WTC11 (cell line): ENCODE data around the gene OR56A5. TPM values are rescaled to one million over a fixed set of nuclear protein-coding genes. Genes with fewer than 3 reads are reported as not detected.

Source experiments
- ATAC-seq: fragments of 200-7000 bp; cut with Tn5 transposase; 2 replicates; pipeline ENCODE4 v1.10.0; 2021; ENCODE audit warnings: mild to moderate bottlenecking, moderate library complexity
- CTCF ChIA-PET: fragments of 300-600 bp; sonication (Branson Sonifier 250); formaldehyde crosslinking; loops from one replicate; lab custom pipeline; 2021; ENCODE audit warnings: antibody characterized with exemption; lab: Charles Lee
- POLR2A ChIA-PET: fragments of 350-600 bp; sonication (Branson Sonifier 250); formaldehyde crosslinking; loops from one replicate; lab custom pipeline; 2021; ENCODE audit warnings: antibody characterized with exemption; lab: Charles Lee
- DNase-seq: peaks from one replicate; pipeline ENCODE4 v3.0.0; 2021; ENCODE audit warnings: low spot score
- H3K27ac Mint-ChIP-seq: 2 replicates; pipeline ENCODE4 v1.8.0; 2021; ENCODE audit warnings: mixed read lengths
- H3K27me3 Mint-ChIP-seq: 2 replicates; pipeline ENCODE4 v1.8.0; 2021; ENCODE audit warnings: low read depth, mild to moderate bottlenecking, moderate library complexity, mixed read lengths
- H3K36me3 Mint-ChIP-seq: 2 replicates; pipeline ENCODE4 v1.8.0; 2021; ENCODE audit warnings: mixed read lengths
- H3K4me1 Mint-ChIP-seq: 2 replicates; pipeline ENCODE4 v1.8.0; 2022; ENCODE audit warnings: mixed read lengths
- H3K4me3 Mint-ChIP-seq: 2 replicates; pipeline ENCODE4 v1.8.0; 2021; ENCODE audit warnings: mild to moderate bottlenecking, moderate library complexity, mixed read lengths
- H3K9me3 Mint-ChIP-seq: 2 replicates; pipeline ENCODE4 v1.8.0; 2021; ENCODE audit warnings: mixed read lengths
- JUN ChIP-seq: sonication (generic); formaldehyde crosslinking; IDR thresholded peaks from 2 replicates; pipeline ENCODE4 v1.8.0; 2023; ENCODE audit warnings: mild to moderate bottlenecking, missing genetic modification reagents
- NFE2L1 ChIP-seq: sonication (generic); formaldehyde crosslinking; IDR thresholded peaks from 2 replicates; pipeline ENCODE4 v1.8.1; 2023; ENCODE audit warnings: missing genetic modification reagents
- TCF7 ChIP-seq: sonication (generic); formaldehyde crosslinking; IDR thresholded peaks from 2 replicates; pipeline ENCODE4 v1.8.0; 2022; ENCODE audit warnings: mild to moderate bottlenecking, low read depth, missing genetic modification reagents, moderate library complexity
- TEAD1 ChIP-seq: sonication (generic); formaldehyde crosslinking; IDR thresholded peaks from 2 replicates; pipeline ENCODE4 v1.8.0; 2022; ENCODE audit warnings: mild to moderate bottlenecking, missing genetic modification reagents
- ZNF219 ChIP-seq: sonication (generic); formaldehyde crosslinking; IDR thresholded peaks from 2 replicates; pipeline ENCODE4 v1.8.0; 2023; ENCODE audit warnings: missing genetic modification reagents, mild to moderate bottlenecking, borderline replicate concordance
- ZNF396 ChIP-seq: fragments of 250-450 bp; sonication (Bioruptor Pico); IDR thresholded peaks from 2 replicates; pipeline ENCODE4 v1.8.0; 2021; ENCODE audit warnings: mild to moderate bottlenecking, moderate library complexity, borderline replicate concordance
- ZNF416 ChIP-seq: fragments of 250-450 bp; sonication (Bioruptor Pico); IDR thresholded peaks from 2 replicates; pipeline ENCODE4 v1.9.0; 2021; ENCODE audit warnings: mild to moderate bottlenecking, inconsistent platforms
- total RNA-seq: library from RNA; stranded (reverse); gene quantifications from 3 replicates; pipeline ENCODE4 v1.2.3, GENCODE V29; 2021
- TF ChIP-seq, protein P1 (sequence below): sonication (generic); formaldehyde crosslinking; IDR thresholded peaks from 2 replicates; pipeline ENCODE4 v1.8.1; 2022; ENCODE audit warnings: low read depth, mild to moderate bottlenecking, moderate library complexity, missing genetic modification reagents, borderline replicate concordance
- TF ChIP-seq, protein P2 (sequence below): fragments of 250-450 bp; sonication (Bioruptor Pico); conservative IDR thresholded peaks from 2 replicates; pipeline ENCODE4 v1.9.0; 2021; ENCODE audit warnings: mild to moderate bottlenecking
- TF ChIP-seq, protein P3 (sequence below): sonication (generic); formaldehyde crosslinking; IDR thresholded peaks from 2 replicates; pipeline ENCODE4 v1.8.1; 2022; ENCODE audit warnings: low read depth, missing genetic modification reagents, borderline replicate concordance
- TF ChIP-seq, protein P4 (sequence below): fragments of 250-450 bp; sonication (Bioruptor Pico); IDR thresholded peaks from 2 replicates; pipeline ENCODE4 v1.9.0; 2021; ENCODE audit warnings: mild to moderate bottlenecking

OR56A5 gene
- total RNA-seq, 1 experiment from 2014 or later: not detected

DNA sequence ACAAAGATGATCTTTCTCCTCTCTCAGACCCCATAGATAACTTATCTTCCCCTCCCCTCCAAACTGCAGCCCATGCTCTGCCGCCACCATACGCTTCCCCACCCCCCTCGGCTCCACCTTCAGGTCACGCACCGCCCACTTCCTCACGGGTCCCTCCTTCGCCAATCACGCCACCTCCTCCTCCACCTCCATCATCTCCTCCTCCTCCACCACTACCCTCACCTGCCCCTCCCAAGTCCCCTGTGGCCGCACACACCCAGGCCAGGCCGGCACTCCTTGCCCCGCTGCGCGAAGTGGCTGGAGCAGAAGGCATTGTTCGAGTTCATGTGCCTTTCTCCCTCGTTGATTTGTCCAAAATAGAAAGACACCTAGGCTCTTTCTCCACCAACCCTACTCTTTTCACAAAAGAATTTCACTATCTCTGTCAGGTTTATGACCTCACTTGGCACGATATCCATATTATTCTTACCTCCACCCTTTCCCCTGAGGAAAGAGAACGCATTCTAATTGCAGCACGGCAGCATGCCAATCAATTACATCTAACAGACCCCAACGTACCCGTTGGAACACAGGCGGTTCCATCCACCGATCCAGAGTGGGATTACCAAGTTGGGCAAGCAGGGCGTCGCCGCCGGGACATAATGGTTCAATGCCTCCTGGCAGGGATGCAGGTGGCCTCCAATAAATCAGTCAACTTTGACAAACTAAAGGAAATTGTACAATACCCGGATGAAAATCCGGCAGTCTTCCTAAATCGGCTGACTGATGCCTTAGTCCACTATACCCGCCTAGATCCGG lies 38.5 kb downstream of the OR56A5 start:
- Mint-ChIP-seq H3K27ac (no peak overlapping the region), H3K27me3 (peaks cover 17% of the 10 kb centered on the region), H3K4me1 (no peaks in the 10 kb centered on the region), H3K9me3 (peaks cover 65% of the 10 kb centered on the region), H3K36me3 (peaks cover 26% of the 10 kb centered on the region), H3K4me3 (no peak overlapping the region)
- DNase-seq (no peak), ATAC-seq (no peak)
- TF ChIP-seq TEAD1 (CRISPR knock-in tag) (no peak), ZNF416 (CRISPR knock-in tag) (no peak), NFE2L1 (CRISPR knock-in tag) (no peak)
- TF ChIP-seq, protein P1, sequence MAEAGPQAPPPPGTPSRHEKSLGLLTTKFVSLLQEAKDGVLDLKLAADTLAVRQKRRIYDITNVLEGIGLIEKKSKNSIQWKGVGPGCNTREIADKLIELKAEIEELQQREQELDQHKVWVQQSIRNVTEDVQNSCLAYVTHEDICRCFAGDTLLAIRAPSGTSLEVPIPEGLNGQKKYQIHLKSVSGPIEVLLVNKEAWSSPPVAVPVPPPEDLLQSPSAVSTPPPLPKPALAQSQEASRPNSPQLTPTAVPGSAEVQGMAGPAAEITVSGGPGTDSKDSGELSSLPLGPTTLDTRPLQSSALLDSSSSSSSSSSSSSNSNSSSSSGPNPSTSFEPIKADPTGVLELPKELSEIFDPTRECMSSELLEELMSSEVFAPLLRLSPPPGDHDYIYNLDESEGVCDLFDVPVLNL: no peak
- TF ChIP-seq, protein P2, sequence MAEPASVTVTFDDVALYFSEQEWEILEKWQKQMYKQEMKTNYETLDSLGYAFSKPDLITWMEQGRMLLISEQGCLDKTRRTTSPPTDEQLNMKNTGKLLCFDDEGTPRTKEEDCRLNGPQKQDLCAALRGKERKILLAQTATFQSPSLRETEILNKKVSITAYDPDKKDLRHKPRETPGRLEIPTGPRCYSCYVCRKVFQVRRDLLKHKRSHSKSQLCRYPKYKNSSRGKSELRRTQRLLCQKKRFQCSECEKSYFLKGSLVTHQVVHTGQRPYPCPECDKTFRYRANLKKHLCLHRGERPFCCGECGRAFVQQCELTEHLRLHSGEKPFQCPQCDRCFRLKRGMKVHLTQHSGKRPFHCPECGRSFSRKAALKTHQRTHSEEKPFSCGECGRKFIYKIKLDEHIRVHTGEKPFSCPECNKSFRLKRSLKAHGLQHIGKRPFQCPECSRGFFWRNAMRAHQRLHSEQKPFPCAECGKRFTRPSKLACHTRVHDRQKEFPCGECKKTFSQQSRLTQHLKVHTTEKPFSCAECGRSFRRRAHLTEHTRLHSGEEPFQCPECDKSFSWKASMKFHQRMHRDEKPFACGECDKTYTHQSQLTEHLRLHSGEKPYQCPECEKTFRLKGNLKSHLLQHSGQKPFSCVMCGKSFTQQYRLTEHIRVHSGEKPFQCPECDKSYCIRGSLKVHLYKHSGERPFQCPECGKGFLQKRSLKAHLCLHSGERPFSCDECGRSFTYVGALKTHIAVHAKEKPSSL (CRISPR knock-in tag): no peak
- POLR2A ChIA-PET: no interaction called here
- CTCF ChIA-PET: no interaction called here

DNA sequence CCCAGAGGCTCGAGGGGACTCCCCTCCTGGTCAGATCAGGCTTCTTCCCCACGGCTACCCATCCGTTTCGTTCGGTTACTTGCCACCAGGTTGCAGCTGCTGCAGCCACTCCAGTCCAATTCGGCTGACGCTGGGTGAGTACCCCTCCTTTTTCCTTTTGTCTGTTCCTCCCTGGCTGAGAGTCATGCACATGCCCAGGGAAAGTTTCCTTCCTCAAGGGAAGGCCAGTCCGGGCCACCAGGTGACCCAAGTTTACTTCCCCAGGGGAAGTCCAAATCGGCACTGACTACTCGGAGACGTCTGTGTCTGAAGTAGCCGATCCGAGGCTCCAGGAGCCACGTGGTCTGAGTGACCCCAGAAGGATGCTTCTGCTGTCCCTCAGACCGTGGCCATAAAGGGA lies 39.5 kb downstream of the OR56A5 start:
- no peak for TF ChIP-seq JUN (CRISPR knock-in tag)
- no peak for TF ChIP-seq ZNF219 (CRISPR knock-in tag)
- Mint-ChIP-seq H3K36me3 (peaks cover 26% of the 10 kb centered on the region), H3K4me3 (no peak overlapping the region), H3K9me3 (peaks cover 74% of the 10 kb centered on the region), H3K27me3 (peaks cover 17% of the 10 kb centered on the region), H3K4me1 (no peaks in the 10 kb centered on the region), H3K27ac (no peak overlapping the region)
- ChIA-PET CTCF (no interaction called here), POLR2A (no interaction called here)
- DNase-seq (no peak), ATAC-seq (no peak)

DNA sequence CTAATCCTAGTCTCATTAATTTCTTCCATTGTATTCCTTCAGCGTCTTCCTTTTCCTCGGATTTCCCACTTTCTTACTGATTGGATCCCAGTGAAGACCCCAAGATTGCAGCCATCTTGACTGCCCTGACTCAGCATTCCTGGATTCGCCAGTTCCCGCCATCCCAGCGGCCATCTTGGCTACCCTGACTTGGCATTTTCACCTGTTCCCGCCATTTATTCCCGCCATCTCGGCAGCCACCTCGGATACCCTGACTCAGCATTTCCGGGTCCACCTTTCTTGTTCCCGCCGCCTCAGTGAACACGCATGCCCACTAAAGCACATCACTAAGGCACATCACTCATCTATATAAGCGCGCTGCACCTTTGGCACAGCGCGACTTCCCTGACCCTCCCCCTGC lies 40.0 kb downstream of the OR56A5 start:
- Mint-ChIP-seq H3K27ac (no peak overlapping the region), H3K36me3 (peaks cover 26% of the 10 kb centered on the region), H3K4me1 (no peaks in the 10 kb centered on the region), H3K9me3 (peaks cover 71% of the 10 kb centered on the region), H3K4me3 (no peak overlapping the region), H3K27me3 (peaks cover 17% of the 10 kb centered on the region)
- CTCF ChIA-PET: no interaction called here
- DNase-seq (no peak), ATAC-seq (no peak)
- POLR2A ChIA-PET: no interaction called here
- TF ChIP-seq, protein P3, sequence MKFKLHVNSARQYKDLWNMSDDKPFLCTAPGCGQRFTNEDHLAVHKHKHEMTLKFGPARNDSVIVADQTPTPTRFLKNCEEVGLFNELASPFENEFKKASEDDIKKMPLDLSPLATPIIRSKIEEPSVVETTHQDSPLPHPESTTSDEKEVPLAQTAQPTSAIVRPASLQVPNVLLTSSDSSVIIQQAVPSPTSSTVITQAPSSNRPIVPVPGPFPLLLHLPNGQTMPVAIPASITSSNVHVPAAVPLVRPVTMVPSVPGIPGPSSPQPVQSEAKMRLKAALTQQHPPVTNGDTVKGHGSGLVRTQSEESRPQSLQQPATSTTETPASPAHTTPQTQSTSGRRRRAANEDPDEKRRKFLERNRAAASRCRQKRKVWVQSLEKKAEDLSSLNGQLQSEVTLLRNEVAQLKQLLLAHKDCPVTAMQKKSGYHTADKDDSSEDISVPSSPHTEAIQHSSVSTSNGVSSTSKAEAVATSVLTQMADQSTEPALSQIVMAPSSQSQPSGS (CRISPR knock-in tag): no peak
- TF ChIP-seq, protein P4, sequence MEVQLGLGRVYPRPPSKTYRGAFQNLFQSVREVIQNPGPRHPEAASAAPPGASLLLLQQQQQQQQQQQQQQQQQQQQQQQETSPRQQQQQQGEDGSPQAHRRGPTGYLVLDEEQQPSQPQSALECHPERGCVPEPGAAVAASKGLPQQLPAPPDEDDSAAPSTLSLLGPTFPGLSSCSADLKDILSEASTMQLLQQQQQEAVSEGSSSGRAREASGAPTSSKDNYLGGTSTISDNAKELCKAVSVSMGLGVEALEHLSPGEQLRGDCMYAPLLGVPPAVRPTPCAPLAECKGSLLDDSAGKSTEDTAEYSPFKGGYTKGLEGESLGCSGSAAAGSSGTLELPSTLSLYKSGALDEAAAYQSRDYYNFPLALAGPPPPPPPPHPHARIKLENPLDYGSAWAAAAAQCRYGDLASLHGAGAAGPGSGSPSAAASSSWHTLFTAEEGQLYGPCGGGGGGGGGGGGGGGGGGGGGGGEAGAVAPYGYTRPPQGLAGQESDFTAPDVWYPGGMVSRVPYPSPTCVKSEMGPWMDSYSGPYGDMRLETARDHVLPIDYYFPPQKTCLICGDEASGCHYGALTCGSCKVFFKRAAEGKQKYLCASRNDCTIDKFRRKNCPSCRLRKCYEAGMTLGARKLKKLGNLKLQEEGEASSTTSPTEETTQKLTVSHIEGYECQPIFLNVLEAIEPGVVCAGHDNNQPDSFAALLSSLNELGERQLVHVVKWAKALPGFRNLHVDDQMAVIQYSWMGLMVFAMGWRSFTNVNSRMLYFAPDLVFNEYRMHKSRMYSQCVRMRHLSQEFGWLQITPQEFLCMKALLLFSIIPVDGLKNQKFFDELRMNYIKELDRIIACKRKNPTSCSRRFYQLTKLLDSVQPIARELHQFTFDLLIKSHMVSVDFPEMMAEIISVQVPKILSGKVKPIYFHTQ: no peak
- TF ChIP-seq NFE2L1 (CRISPR knock-in tag) (0 out of 2 replicates have a peak, but pooled peaks have one; percentile 29), ZNF396 (CRISPR knock-in tag) (no peak), TCF7 (CRISPR knock-in tag) (no peak)
